ENCODE results near the gene PTPN13.

The PTPN13 gene

DNA sequence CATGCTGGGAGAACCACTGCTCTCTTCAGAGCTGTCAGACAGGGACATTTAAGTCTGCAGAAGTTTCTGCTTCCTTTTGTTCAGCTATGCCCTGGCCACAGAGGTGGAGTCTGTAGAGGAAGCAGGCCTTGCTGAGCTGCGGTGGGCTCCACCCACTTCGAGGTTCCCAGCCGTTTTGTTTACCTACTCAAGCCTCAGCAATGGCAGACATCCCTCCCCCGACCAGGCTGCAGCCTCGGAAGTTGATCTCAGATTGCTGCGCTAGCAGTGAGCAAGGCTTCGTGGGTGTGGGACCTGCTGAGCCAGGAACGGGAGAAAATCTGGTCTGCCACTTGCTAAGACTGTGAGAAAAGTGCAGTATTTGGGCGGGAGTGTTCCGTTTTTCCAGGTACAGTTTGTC, 136.2 kb downstream of the PTPN13 start:
- DNase-seq = no peak

- no peak for DNase-seq
These were observed 143.1 kb downstream of the PTPN13 start for GRCh38 chr4:86737244-86737643.

DNA sequence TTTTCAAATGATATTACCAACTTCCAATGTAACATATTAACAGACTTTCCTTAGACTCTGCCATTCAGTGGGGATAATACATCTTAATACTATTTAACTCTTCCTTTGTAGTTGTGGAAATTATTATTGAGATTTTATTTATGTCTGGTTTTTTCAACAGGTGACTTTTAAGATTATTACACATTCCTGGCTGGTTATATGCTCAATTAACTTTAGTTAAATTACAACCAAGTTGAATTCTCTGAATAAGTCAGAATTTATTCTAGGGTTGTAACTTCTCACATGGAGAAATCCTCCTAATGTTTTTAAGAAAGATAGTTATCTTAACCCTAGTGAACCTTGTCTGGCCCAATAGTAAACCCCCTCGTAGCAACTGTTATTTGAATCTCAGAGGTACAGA, 147.7 kb downstream of the PTPN13 start:
- DNase-seq = no peak

DNA sequence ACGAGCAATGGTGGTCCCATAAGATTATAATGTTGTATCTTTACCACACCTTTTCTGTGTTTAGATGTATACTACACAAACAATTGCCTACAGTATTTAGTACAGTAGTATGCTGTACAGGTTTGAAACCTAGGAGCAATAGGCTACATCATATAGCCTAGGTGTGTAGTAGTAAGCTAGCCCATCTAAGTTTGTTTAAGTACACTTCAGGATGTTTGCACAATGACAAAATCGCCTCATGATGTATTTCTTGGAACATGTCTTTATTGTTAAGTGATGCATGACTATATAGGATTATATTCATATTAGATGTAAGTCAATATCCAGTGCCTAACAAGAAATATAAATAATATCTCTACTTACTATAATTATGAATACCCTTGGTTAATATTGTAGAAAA, 150.5 kb downstream of the PTPN13 start:
- DNase-seq = no peak

- DNase-seq = no peak
These were observed 155.0 kb downstream of the PTPN13 start for GRCh38 chr4:86749121-86749520.

- no peak for DNase-seq
These were observed 161.3 kb downstream of the PTPN13 start for GRCh38 chr4:86755388-86755787.

- no peak for DNase-seq
These were observed 163.4 kb downstream of the PTPN13 start for GRCh38 chr4:86757468-86757867.

DNA sequence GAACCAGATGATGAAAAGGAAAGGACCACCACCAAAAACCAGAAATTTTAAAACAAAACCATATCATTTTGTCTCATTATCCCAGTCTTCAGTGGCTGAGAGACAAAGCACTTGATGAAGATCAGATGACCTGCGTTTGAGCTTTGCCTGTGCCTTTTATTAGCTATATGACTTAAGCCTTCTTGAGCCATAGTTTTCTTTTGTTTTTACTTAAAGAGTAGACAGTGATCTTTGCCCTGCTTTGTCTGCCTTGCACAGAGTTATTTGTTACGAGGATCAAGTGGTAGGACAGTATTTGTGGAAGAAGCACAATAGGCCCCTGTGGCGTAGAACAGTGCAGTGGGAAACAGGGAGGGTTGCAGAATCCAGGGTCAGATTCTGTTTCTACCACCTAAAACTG, 165.2 kb downstream of the PTPN13 start:
- no peak for DNase-seq

DNA sequence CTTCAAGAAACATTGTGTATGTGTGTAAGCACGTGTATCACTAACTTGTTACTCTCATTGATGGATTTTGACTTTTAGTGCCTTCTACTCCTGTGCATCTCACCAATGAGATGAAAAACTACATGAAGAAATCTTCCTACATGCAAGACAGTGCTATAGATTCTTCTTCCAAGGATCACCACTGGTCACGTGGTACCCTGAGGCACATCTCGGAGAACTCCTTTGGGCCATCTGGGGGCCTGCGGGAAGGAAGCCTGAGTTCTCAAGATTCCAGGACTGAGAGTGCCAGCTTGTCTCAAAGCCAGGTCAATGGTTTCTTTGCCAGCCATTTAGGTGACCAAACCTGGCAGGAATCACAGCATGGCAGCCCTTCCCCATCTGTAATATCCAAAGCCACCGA, 168.5 kb downstream of the PTPN13 start:
- no peak for DNase-seq

DNA sequence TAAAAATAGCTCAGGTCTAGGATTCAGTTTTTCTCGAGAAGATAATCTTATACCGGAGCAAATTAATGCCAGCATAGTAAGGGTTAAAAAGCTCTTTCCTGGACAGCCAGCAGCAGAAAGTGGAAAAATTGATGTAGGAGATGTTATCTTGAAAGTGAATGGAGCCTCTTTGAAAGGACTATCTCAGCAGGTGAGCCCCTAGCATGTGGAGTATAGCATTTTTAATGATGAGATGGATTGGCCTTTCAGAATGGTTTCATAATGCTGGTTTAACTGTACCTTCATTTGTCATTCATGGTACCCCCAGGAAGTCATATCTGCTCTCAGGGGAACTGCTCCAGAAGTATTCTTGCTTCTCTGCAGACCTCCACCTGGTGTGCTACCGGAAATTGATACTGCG, 175.7 kb downstream of the PTPN13 start:
- DNase-seq = no peak

GRCh38 chr4:86771141-86771540, 177.0 kb downstream of the PTPN13 start:
- no peak for DNase-seq

GRCh38 chr4:86775061-86775460, 180.9 kb downstream of the PTPN13 start:
- no peak for DNase-seq

GRCh38 chr4:86778175-86778574, 184.1 kb downstream of the PTPN13 start:
- DNase-seq = peak; percentile 77

GRCh38 chr4:86788826-86789225, 194.7 kb downstream of the PTPN13 start:
- no peak for DNase-seq

DNA sequence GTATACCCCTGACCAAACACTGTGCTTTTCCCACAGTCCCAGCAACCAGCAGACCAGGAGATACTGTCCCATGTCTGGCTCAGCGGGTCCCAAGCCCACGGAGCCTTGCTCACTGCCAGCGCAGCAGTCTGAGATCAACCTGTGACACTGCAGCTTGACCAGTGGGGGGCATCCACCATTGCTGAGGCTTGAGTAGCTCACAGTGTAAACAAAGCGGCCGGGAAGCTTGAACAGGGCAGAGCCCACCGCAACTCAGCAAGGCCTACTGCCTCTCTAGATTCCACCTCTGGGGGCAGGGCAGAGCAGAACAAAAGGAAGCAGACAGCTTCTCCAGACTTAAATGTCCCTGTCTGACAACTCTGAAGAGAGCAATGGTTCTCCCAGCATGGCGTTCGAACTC, 197.0 kb downstream of the PTPN13 start:
- DNase-seq = peak; percentile 62

- DNase-seq = no peak
These were observed 215.7 kb downstream of the PTPN13 start for GRCh38 chr4:86809809-86810208.

GRCh38 chr4:86810847-86811246, 216.7 kb downstream of the PTPN13 start:
- DNase-seq = no peak

- no peak for DNase-seq
These were observed 221.5 kb downstream of the PTPN13 start for GRCh38 chr4:86815653-86816052.

DNA sequence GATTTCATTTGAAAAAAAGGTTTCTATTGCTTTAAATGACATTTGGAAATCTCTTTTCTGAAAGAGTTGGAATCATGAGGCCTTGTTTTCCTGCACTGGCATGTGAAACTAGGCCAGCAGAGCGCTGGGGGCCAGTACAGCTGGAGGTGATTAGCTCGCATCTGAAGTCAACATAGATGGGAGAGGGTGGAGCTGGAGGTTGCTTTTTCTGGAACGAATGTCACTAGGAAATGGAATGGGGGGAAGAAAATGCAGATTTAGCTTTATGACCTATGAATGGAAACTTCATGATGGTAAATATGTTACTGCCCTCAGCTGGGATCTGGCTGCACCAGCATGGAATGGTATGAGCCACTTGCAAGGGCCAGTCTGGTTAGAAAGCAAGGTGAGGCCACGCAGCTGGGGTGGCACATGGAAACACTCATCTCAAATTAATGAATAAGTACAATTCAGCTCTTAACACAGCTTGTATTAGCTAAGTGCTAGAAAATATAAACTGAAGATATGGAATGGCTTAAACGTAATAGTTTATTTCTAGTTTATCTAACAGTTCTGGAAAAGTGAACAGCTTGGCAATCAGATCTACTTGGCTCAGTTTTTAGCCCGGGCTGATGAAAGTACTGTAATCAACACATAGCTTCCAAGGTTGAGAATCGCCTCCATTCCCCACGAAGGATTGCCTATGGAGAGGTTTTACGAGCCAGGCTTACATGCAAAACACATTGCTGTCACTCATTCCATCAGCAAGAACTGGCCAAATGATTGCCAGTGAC, 222.6 kb downstream of the PTPN13 start:
- DNase-seq = no peak

GRCh38 chr4:86818211-86818610, 224.1 kb downstream of the PTPN13 start:
- no peak for DNase-seq

DNA sequence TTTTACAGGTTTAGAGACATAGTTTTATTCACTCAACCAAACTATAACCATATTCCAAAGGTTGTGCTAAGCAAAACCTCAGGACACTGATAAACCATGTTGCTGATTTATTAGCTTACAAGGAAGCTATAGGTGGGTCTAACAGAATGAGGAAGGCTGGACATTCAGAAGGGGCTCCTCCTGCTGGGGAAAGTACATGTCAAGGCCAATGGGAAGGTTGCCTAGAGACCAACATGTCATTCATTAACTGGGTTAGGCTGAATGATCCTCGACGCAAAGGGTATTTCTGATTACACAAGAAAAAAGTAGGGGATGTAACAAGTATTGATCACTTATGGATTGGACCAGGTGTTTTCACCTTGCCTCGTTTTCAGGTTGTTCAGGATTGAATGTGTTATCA, 224.7 kb downstream of the PTPN13 start:
- no peak for DNase-seq

DNA sequence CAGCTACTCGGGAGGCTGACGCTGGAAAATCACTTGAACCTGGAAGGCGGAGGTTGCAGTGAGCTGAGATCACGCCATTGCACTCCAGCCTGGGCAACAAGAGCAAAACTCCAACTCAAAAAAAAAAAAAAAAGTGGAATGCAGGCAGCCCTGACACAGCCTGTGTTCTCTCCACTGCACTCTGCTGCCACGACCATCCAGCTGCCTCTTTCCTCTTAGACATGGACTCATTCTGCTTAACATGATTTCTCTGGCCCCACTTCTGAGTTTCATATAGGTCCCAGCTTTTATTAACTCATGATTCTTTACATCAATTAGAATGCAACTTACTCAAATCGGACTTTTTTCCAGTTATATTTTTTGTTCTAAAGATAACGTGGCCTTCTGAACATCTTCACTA, 225.4 kb downstream of the PTPN13 start:
- DNase-seq = no peak

- DNase-seq = no peak
These were observed 227.0 kb downstream of the PTPN13 start for GRCh38 chr4:86821151-86821550.

GRCh38 chr4:86822136-86822535, 228.0 kb downstream of the PTPN13 start:
- DNase-seq = no peak

GRCh38 chr4:86825511-86825910, 231.4 kb downstream of the PTPN13 start:
- DNase-seq = no peak

All from islet precursor cell (in vitro differentiated cells).